Spleen (tissue), 11 donors: ENCODE measurements around the gene SLC4A7. TPM values are rescaled to one million over a fixed set of nuclear protein-coding genes. Genes with fewer than 3 reads are reported as not detected.
"Not testable (repeated sequence)": the region's sequence is repeated elsewhere in the genome, so short reads cannot be mapped to it uniquely, and the experiment has no call there.

Experiments
- DNase-seq: peaks from one replicate; pipeline ENCODE4 v3.0.0-alpha.2; 2020
- H3K27ac ChIP-seq, 8 donors: fragments of 200-600 bp; sonication (generic) in 7 of 8; 1 replicate in 4 of 8; 2 replicates in 4 of 8; pipeline versions ENCODE4 v1.5.0 to v1.8.0; 2016 to 2021; ENCODE audit warnings: inconsistent platforms in 4 of 8, mild to moderate bottlenecking in 4 of 8, moderate library complexity in 1 of 8
- H3K27me3 ChIP-seq, 7 donors: fragments of 200-600 bp; sonication (generic) in 6 of 7; replicated peaks in 1 of 7; 1 replicate in 4 of 7; 2 replicates in 3 of 7; pipeline versions ENCODE4 v1.5.0 to v1.8.0; 2016 to 2021; ENCODE audit warnings: inconsistent platforms in 3 of 7, mild to moderate bottlenecking in 1 of 7
- H3K36me3 ChIP-seq, 6 donors: fragments of 200-600 bp; sonication (generic) in 5 of 6; 1 replicate in 4 of 6; 2 replicates in 2 of 6; pipeline versions ENCODE4 v1.5.0 to v1.8.0; 2016 to 2021; ENCODE audit warnings: inconsistent platforms in 2 of 6
- H3K4me1 ChIP-seq, 6 donors: fragments of 200-600 bp; sonication (generic) in 5 of 6; 1 replicate in 3 of 6; 2 replicates in 3 of 6; pipeline versions ENCODE4 v1.5.0 to v1.8.0; 2016 to 2021; ENCODE audit warnings: inconsistent platforms in 3 of 6
- H3K4me3 ChIP-seq, 8 donors: fragments of 200-600 bp; sonication (generic) in 7 of 8; 1 replicate in 4 of 8; 2 replicates in 4 of 8; pipeline versions ENCODE4 v1.5.0 to v1.8.0; 2016 to 2021; ENCODE audit warnings: inconsistent platforms in 4 of 8, mild to moderate bottlenecking in 4 of 8, moderate library complexity in 2 of 8
- H3K9me3 ChIP-seq, 8 donors: fragments of 200-600 bp; sonication (generic) in 7 of 8; 1 replicate in 4 of 8; 2 replicates in 4 of 8; pipeline versions ENCODE4 v1.5.0 to v1.8.0; 2016 to 2021; ENCODE audit warnings: inconsistent platforms in 4 of 8
- POLR2A ChIP-seq, 3 donors: fragments of 450-650 bp; IDR thresholded peaks; one replicate each; pipeline ENCODE4 v1.5.1; 2017; ENCODE audit warnings: antibody characterized with exemption in 3 of 3, mild to moderate bottlenecking in 1 of 3
- POLR2AphosphoS5 ChIP-seq, 3 donors: sonication (generic); formaldehyde crosslinking; IDR thresholded peaks; one replicate each; pipeline ENCODE4 v1.5.1; 2017; ENCODE audit warnings: antibody characterized with exemption in 3 of 3
- WGBS, 5 donors: extraction: QIAGEN DNeasy Blood & Tissue Kit in 3 of 5; methylation state at CpG; one replicate each; pipeline versions ENCODE4 v1.1.5 to v1.1.7; 2013 to 2018; 5-methylcytosine and 5-hydroxymethylcytosine counted together
- intact Hi-C: fragments of 100-400 bp; cut with DNase I; formaldehyde crosslinking; loops from one replicate; pipeline ENCODE4 v1.15.0; 2023; ENCODE audit warnings: low total_unique reads
- polyA plus RNA-seq, 3 donors: library from polyadenylated mRNA; stranded (reverse); fragments of 200-250 nt; gene quantifications; one replicate each; pipeline ENCODE4 v1.2.1, GENCODE V29; 2013
- total RNA-seq, 7 donors: library from RNA; depleted of rRNA in 3 of 7; stranded (reverse); fragments of >200 nt in 3 of 7; fragmentation: NEBNext Ultra II Directional in 4 of 7; extraction: Animal tissue kit (Norgen Biotek cat#: 25700) in 4 of 7; gene quantifications; one replicate each; pipeline versions ENCODE4 v1.1.0 to v1.2.1, GENCODE V29; 2016 to 2021
- TF ChIP-seq, protein P1 (sequence below), 11 experiments: fragments of 200-600 bp in 7 of 11; fragments of 450-650 bp in 4 of 11; sonication (generic) in 4 of 11; IDR thresholded peaks in 8 of 11; conservative IDR thresholded peaks in 3 of 11; 1 replicate in 7 of 11; 2 replicates in 4 of 11; pipeline versions ENCODE4 v1.4.0 to v1.8.0; 2016 to 2021; ENCODE audit warnings: antibody characterized with exemption in 11 of 11, inconsistent platforms in 4 of 11, mild to moderate bottlenecking in 1 of 11
- donor health status: healthy with polysubstance abuse.
- donor health status: DM: no; HTN: no; CAD: no; lungs with moderate emphysema.
- donor health status: DM: no; HTN: no; CAD: no.
- donor health status: Bipolar disorder and iron deficiency.
- donor health status: healthy.
- donor health status: DM: no; HTN: no; CAD: no.
- donor health status: DM: yes; HTN: yes; CAD: no.

Gene SLC4A7
- total and polyA plus RNA-seq, 10 donors: 5.7 to 62.3 (median 38.9) TPM

DNA sequence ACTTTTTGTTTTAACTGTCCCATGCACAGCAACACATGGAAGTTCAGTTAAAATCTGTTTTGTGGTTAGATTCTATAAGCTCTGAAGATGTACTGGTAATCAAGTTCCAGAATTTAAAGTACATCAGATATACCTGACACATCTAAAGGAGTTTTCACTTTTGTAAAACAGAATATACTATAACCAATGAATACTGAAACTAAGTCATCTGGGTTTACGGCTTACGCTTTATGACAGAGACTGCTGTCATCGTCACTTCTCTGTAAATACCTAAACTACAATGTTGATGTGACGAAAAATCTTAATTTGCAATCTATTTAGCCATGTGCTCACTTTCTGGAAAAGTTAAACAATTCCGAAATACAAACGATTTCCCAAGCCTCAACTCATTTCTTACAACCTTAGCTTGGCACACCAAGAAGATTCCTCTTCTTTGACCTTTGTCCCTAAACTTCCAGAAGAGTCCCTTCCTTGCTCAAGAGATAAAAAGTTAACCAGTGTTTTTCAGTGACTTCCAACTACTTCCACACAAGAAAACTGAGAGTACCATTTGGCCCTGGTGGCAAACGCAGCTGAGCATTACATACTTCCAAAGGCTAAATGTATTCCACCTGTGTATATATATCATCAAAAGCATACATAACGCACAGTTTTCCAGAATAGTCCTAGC lies 58.2 kb downstream of the SLC4A7 start:
- H3K36me3 ChIP-seq: peaks cover 0 to 62% (median 19%) of the 10 kb centered on the region in 6 donors
- H3K9me3 ChIP-seq: no peaks in the 10 kb centered on the region
- intact Hi-C loops: no loop called here
- DNase-seq: no peak
- WGBS, 5 donors: 95 to 97% (median 95%) methylated on average over 8 of the region's 8 CpGs
- no peak overlapping the region for H3K27ac ChIP-seq
- TF ChIP-seq POLR2A (IDR thresholded peaks at IDR 0.05): no peak
- TF ChIP-seq, protein P1, sequence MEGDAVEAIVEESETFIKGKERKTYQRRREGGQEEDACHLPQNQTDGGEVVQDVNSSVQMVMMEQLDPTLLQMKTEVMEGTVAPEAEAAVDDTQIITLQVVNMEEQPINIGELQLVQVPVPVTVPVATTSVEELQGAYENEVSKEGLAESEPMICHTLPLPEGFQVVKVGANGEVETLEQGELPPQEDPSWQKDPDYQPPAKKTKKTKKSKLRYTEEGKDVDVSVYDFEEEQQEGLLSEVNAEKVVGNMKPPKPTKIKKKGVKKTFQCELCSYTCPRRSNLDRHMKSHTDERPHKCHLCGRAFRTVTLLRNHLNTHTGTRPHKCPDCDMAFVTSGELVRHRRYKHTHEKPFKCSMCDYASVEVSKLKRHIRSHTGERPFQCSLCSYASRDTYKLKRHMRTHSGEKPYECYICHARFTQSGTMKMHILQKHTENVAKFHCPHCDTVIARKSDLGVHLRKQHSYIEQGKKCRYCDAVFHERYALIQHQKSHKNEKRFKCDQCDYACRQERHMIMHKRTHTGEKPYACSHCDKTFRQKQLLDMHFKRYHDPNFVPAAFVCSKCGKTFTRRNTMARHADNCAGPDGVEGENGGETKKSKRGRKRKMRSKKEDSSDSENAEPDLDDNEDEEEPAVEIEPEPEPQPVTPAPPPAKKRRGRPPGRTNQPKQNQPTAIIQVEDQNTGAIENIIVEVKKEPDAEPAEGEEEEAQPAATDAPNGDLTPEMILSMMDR (IDR thresholded peaks at IDR 0.05 in 8 of 11, conservative IDR thresholded peaks at IDR 0.05 in 3 of 11): no peak
- TF ChIP-seq POLR2AphosphoS5 (IDR thresholded peaks at IDR 0.05): no peak
- H3K4me3 ChIP-seq: no peak overlapping the region
- no peaks in the 10 kb centered on the region for H3K4me1 ChIP-seq
- H3K27me3 ChIP-seq: no peaks in the 10 kb centered on the region

DNA sequence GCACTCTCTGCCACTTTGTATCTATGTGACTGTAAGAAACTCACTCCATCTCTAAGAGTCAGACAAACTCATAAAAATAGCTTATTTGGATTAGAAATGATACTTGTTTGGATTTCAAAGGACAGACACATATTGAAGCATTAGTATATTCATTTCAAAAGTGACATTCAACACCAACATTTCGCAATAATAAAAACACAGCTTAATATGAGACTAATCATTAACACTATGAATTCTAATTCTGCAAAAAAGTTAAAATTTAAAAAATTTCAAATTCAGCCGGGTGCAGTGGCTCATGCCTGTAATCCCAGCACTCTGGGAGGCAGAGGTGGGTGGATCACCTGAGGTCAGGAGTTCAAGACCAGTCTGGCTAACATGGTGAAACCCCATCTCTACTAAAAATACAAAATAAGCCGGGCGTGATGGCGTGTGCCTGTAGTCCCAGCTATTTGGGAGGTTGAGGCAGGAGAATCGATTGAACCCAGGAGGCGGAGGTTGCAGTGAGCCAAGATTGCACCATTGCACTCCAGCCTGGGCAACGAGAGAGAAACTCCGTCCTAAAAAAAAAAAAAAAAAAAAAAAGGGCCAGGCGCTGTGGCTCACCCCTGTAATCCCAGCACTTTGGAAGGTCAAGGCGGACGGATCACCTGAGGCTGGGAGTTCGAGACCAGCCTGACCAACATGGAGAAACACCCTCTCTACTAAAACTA lies 59.2 kb downstream of the SLC4A7 start:
- H3K36me3 ChIP-seq: peaks cover 0 to 62% (median 22%) of the 10 kb centered on the region in 6 donors
- H3K4me3 ChIP-seq, H3K27me3 ChIP-seq, intact Hi-C loops, H3K4me1 ChIP-seq, H3K9me3 ChIP-seq, H3K27ac ChIP-seq, DNase-seq: not testable (repeated sequence)
- WGBS, 5 donors: 91 to 98% (median 96%) methylated on average over 11 to 13 of the region's 13 CpGs

DNA sequence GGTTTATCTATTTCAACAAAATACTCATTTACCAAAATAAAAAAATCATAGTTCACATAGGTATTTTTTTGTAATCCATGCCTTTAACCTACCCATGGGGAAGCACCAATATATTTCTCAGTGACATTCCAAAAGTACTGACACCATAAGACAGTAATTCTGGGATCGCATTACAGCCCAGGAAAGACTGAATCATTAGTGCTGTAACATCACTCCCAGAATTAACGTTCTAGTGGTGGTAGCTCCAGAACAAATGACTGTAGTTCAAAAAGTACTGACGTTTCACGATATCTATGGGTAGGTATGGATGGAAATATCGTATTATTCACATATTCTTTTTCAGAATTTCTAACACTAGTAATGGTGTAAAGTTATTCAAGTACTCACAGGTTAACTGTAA lies 60.7 kb downstream of the SLC4A7 start:
- intact Hi-C loops: no loop called here
- Histone ChIP-seq H3K27ac (no peak overlapping the region), H3K9me3 (no peaks in the 10 kb centered on the region), H3K36me3 (peaks cover 0 to 63% (median 29%) of the 10 kb centered on the region in 6 donors), H3K4me1 (no peaks in the 10 kb centered on the region), H3K4me3 (no peak overlapping the region), H3K27me3 (no peaks in the 10 kb centered on the region)
- TF ChIP-seq, protein P1 (IDR thresholded peaks at IDR 0.05 in 8 of 11, conservative IDR thresholded peaks at IDR 0.05 in 3 of 11): no peak
- no peak for TF ChIP-seq POLR2A (IDR thresholded peaks at IDR 0.05)
- TF ChIP-seq POLR2AphosphoS5 (IDR thresholded peaks at IDR 0.05): no peak
- 86 to 95% (median 94%) methylated on average over 5 of the region's 5 CpGs for WGBS, 5 donors
- no peak for DNase-seq

DNA sequence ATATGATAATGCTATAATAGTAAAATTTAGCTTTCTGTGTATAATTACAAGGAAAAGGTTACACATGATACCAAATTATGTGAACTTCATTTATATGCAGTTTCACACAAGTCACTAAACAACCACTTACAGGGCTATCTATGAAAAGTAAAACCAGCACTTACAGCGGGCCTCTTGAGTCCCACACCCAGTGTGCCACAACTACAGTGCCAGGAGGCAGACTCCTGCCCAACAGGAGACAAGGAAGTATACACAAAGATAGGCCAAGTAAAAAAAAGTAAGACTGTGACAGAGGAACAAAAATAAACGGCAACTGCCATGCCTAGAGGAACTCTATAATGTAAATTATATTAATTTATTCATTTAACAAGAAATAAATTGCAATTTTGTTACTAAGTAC lies 61.6 kb downstream of the SLC4A7 start:
- peaks cover 0 to 68% (median 33%) of the 10 kb centered on the region in 6 donors for H3K36me3 ChIP-seq
- intact Hi-C loops: no loop called here
- DNase-seq: no peak

More for the DNA sequence above, 61.6 kb downstream of the SLC4A7 start:
- WGBS, 5 donors: 84 to 98% (median 95%) methylated on average over 2 of the region's 2 CpGs
- Histone ChIP-seq H3K4me3 (no peak overlapping the region), H3K27me3 (no peaks in the 10 kb centered on the region), H3K27ac (no peak overlapping the region), H3K4me1 (no peaks in the 10 kb centered on the region), H3K9me3 (no peaks in the 10 kb centered on the region)
- TF ChIP-seq POLR2AphosphoS5 (IDR thresholded peaks at IDR 0.05) (no peak), POLR2A (IDR thresholded peaks at IDR 0.05) (no peak)
- TF ChIP-seq, protein P1 (IDR thresholded peaks at IDR 0.05 in 8 of 11, conservative IDR thresholded peaks at IDR 0.05 in 3 of 11): no peak
